Sigmoid colon (tissue), 7 donors: ENCODE data around the gene IL2. TPM values are rescaled to one million over a fixed set of nuclear protein-coding genes. Genes with fewer than 3 reads are reported as not detected.

ENCODE experiments used
- DNase-seq: peaks from one replicate; pipeline ENCODE4 v3.0.0-alpha.2; 2019
- H3K27ac ChIP-seq, 4 donors: fragments of 200-600 bp; sonication (generic); one replicate each; pipeline ENCODE4 v1.5.1; 2016 to 2019; ENCODE audit warnings: mild to moderate bottlenecking in 1 of 4
- H3K27me3 ChIP-seq, 3 donors: fragments of 200-600 bp; sonication (generic); one replicate each; pipeline ENCODE4 v1.5.1; 2019; ENCODE audit warnings: mild to moderate bottlenecking in 1 of 3
- H3K36me3 ChIP-seq, 4 donors: fragments of 200-600 bp; sonication (generic); one replicate each; pipeline ENCODE4 v1.5.1; 2016 to 2019
- H3K4me1 ChIP-seq, 4 donors: fragments of 200-600 bp; sonication (generic); one replicate each; pipeline ENCODE4 v1.5.1; 2017 to 2019
- H3K4me3 ChIP-seq, 4 donors: fragments of 200-600 bp; sonication (generic); one replicate each; pipeline ENCODE4 v1.5.1; 2017 to 2019; ENCODE audit warnings: mild to moderate bottlenecking in 2 of 4, moderate library complexity in 1 of 4
- H3K9me3 ChIP-seq, 4 donors: fragments of 200-600 bp in 3 of 4; sonication (generic) in 3 of 4; one replicate each; pipeline versions ENCODE4 v1.5.1 to v1.6.1; 2013 to 2019
- CTCF ChIP-seq, 4 experiments: fragments of 450-650 bp in 3 of 4; fragments of 200-600 bp in 1 of 4; IDR thresholded peaks; one replicate each; pipeline ENCODE4 v1.5.1; 2016 to 2019; ENCODE audit warnings: antibody characterized with exemption in 4 of 4, mild to moderate bottlenecking in 3 of 4, moderate library complexity in 2 of 4
- EP300 ChIP-seq, 4 donors: sonication (generic); formaldehyde crosslinking; IDR thresholded peaks; one replicate each; pipeline ENCODE4 v1.6.1; 2017; ENCODE audit warnings: antibody characterized with exemption in 4 of 4
- POLR2A ChIP-seq, 2 donors: fragments of 450-650 bp; IDR thresholded peaks; one replicate each; pipeline ENCODE4 v1.6.1; 2016; ENCODE audit warnings: antibody characterized with exemption in 2 of 2, mild to moderate bottlenecking in 2 of 2, moderate library complexity in 2 of 2
- POLR2AphosphoS5 ChIP-seq, 4 donors: sonication (generic); formaldehyde crosslinking; IDR thresholded peaks; one replicate each; pipeline ENCODE4 v1.6.1; 2017; ENCODE audit warnings: antibody characterized with exemption in 4 of 4
- WGBS, 2 donors: extraction: QIAGEN DNeasy Blood & Tissue Kit; methylation state at CpG; one replicate each; pipeline ENCODE4 v1.1.7; 2013; 5-methylcytosine and 5-hydroxymethylcytosine counted together
- intact Hi-C: fragments of 100-400 bp; cut with DNase I; formaldehyde crosslinking; loops from one replicate; pipeline ENCODE4 v1.15.1; 2023
- polyA plus RNA-seq, 3 donors: library from polyadenylated mRNA; stranded (reverse); fragments of 200-250 nt; gene quantifications; one replicate each; pipeline ENCODE4 v1.2.3, GENCODE V29; 2013
- total RNA-seq, 4 donors: library from RNA; depleted of rRNA; stranded (reverse); fragments of >200 nt; gene quantifications; one replicate each; pipeline ENCODE4 v1.1.0, GENCODE V29; 2016
- donor health status: healthy with polysubstance abuse.
- donor health status: Bipolar disorder and iron deficiency.
- donor health status: healthy.

Gene IL2
- total and polyA plus RNA-seq, 7 donors = 0.15 TPM; not detected in 6

GRCh38 chr4:122475233-122475632 is 18.7 kb upstream of the IL2 start:
- no peak for DNase-seq
- no peak overlapping the region for H3K27ac ChIP-seq
- H3K4me1 ChIP-seq = no peaks in the 10 kb centered on the region
- intact Hi-C loops = no loop called here
- WGBS, 2 donors = 85 to 89% methylated on average over 3 of the region's 3 CpGs
- no peak for TF ChIP-seq POLR2A (IDR thresholded peaks at IDR 0.05)
- TF ChIP-seq EP300 (IDR thresholded peaks at IDR 0.05) = no peak
- no peak for TF ChIP-seq CTCF (IDR thresholded peaks at IDR 0.05)
- TF ChIP-seq POLR2AphosphoS5 (IDR thresholded peaks at IDR 0.05) = no peak
- peaks cover 0 to 3% (median 0%) of the 10 kb centered on the region in 4 donors for H3K9me3 ChIP-seq
- H3K4me3 ChIP-seq = no peak overlapping the region
- no peaks in the 10 kb centered on the region for H3K27me3 ChIP-seq
- H3K36me3 ChIP-seq = no peaks in the 10 kb centered on the region

DNA sequence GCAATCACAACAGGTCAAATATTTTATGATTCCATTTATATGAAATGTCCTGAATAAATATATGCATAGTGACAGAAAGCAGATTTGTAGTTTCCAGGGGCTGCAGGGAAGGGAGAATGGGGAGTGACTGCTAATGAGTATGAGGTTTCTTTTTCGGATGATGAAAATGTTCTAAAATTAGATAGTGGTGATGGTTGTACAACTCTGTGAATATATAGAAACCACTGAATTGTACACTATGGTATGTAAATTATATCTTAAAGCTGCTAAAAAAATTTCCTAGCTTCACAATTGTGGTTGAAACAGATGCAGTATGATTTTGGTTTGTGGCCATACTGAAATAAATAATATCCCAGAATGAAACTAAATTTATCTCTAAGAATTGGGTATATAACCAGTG is 12.9 kb upstream of the IL2 start:
- Histone ChIP-seq H3K27ac (no peak overlapping the region), H3K36me3 (no peaks in the 10 kb centered on the region), H3K4me1 (no peaks in the 10 kb centered on the region), H3K4me3 (no peak overlapping the region), H3K27me3 (no peaks in the 10 kb centered on the region), H3K9me3 (peaks cover 0 to 3% (median 1%) of the 10 kb centered on the region in 4 donors)
- intact Hi-C loops = no loop called here
- no peak for DNase-seq
- 88 to 89% methylated on average over 1 of the region's 1 CpG for WGBS, 2 donors
- TF ChIP-seq POLR2A (IDR thresholded peaks at IDR 0.05) = no peak
- no peak for TF ChIP-seq POLR2AphosphoS5 (IDR thresholded peaks at IDR 0.05)
- no peak for TF ChIP-seq CTCF (IDR thresholded peaks at IDR 0.05)
- TF ChIP-seq EP300 (IDR thresholded peaks at IDR 0.05) = no peak

GRCh38 chr4:122458625-122459024 is 2.1 kb upstream of the IL2 start:
- WGBS, 2 donors = 14 to 29% methylated on average over 5 of the region's 5 CpGs
- no peaks in the 10 kb centered on the region for H3K4me1 ChIP-seq
- DNase-seq = no peak
- intact Hi-C loops = no loop called here
- no peaks in the 10 kb centered on the region for H3K27me3 ChIP-seq
- no peak overlapping the region for H3K27ac ChIP-seq
- no peak for TF ChIP-seq POLR2AphosphoS5 (IDR thresholded peaks at IDR 0.05)
- no peak for TF ChIP-seq POLR2A (IDR thresholded peaks at IDR 0.05)
- TF ChIP-seq CTCF (IDR thresholded peaks at IDR 0.05) = no peak
- TF ChIP-seq EP300 (IDR thresholded peaks at IDR 0.05) = no peak
- no peaks in the 10 kb centered on the region for H3K9me3 ChIP-seq
- no peaks in the 10 kb centered on the region for H3K36me3 ChIP-seq
- peak overlapping the region in 1 of 4 donors; percentile 2 for H3K4me3 ChIP-seq

DNA sequence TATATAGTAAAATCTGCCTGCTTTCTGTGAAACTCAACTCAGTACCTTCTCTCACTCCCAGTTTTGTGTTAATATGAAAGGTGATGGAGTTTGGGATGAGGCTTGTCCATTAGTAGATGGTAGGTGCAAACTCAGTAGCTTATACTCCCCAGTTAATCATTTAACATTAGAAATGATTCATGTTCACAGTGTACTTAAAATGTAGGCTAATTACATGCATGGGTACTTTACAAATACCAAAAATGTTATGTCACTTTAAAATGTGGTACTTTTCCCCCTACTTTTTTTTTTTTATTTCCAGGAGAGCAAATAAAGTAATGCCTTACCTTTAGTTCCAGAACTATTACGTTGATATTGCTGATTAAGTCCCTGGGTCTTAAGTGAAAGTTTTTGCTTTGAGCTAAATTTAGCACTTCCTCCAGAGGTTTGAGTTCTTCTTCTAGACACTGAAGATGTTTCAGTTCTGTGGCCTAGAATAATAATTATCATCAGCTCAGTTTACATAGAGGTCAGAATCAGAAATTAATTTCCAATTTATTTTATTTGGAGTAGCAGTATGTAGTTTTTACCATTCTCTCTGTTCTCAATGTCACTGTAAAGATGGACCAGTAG is 3.0 kb downstream of the IL2 start:
- Histone ChIP-seq H3K4me3 (no peak overlapping the region), H3K4me1 (no peaks in the 10 kb centered on the region), H3K9me3 (peaks cover 0 to 2% (median 0%) of the 10 kb centered on the region in 4 donors), H3K36me3 (no peaks in the 10 kb centered on the region), H3K27me3 (no peaks in the 10 kb centered on the region), H3K27ac (no peak overlapping the region)
- 13 to 16% methylated on average over 1 of the region's 1 CpG for WGBS, 2 donors
- no peak for DNase-seq
- intact Hi-C loops = no loop called here
- no peak for TF ChIP-seq CTCF (IDR thresholded peaks at IDR 0.05)
- TF ChIP-seq POLR2A (IDR thresholded peaks at IDR 0.05) = no peak
- no peak for TF ChIP-seq POLR2AphosphoS5 (IDR thresholded peaks at IDR 0.05)
- no peak for TF ChIP-seq EP300 (IDR thresholded peaks at IDR 0.05)

DNA sequence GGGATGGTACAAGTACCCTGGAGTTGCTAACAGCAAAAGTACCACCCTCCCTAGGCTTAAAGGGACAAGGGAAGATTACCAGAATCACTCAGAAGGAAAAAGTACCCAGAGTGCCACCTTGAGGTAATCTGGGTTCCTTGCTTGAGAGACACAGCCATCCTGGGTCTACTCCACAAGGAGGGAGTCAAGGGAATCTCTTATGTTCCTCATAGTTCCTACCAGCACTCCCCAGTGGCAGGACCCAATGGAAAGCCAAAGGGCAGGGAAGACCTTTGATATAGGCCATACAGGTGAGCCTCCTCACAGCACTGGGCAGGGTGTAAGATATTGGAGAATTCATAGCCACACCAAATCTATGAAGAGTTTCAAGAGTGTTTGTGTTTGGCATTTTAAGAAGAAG is 5.7 kb downstream of the IL2 start:
- Histone ChIP-seq H3K9me3 (peaks cover 0 to 2% (median 0%) of the 10 kb centered on the region in 4 donors), H3K27ac (no peak overlapping the region), H3K27me3 (no peaks in the 10 kb centered on the region), H3K4me1 (no peaks in the 10 kb centered on the region), H3K4me3 (no peak overlapping the region), H3K36me3 (no peaks in the 10 kb centered on the region)
- no peak for DNase-seq
- intact Hi-C loops = no loop called here
- TF ChIP-seq POLR2A (IDR thresholded peaks at IDR 0.05) = no peak
- TF ChIP-seq CTCF (IDR thresholded peaks at IDR 0.05) = no peak
- no peak for TF ChIP-seq POLR2AphosphoS5 (IDR thresholded peaks at IDR 0.05)
- TF ChIP-seq EP300 (IDR thresholded peaks at IDR 0.05) = no peak
